NCI-H748 treated with DMSO at 0.1 percent for 48 hours (cell line): ENCODE results near the gene CFAP74.

Source experiments
- DNase-seq: peaks from one replicate; lab custom pipeline; 2025; lab: John Stamatoyannopoulos, UW

The CFAP74 gene

GRCh38 chr1:1926346-1926811 is 77.2 kb downstream of the CFAP74 start:
- DNase-seq, result no peak

- no peak for DNase-seq
These were observed 77.9 kb downstream of the CFAP74 start for GRCh38 chr1:1925437-1926345.

GRCh38 chr1:1924849-1925248 is 78.7 kb downstream of the CFAP74 start:
- DNase-seq, result no peak

- no peak for DNase-seq
These were observed 79.2 kb downstream of the CFAP74 start for GRCh38 chr1:1924386-1924785.

- no peak for DNase-seq
These were observed 80.4 kb downstream of the CFAP74 start for GRCh38 chr1:1922956-1923833.

- no peak for DNase-seq
These were observed 81.0 kb downstream of the CFAP74 start for GRCh38 chr1:1922702-1922955.

- DNase-seq, result no peak
These were observed 81.5 kb downstream of the CFAP74 start for GRCh38 chr1:1921901-1922701.

- no peak for DNase-seq
These were observed 82.1 kb downstream of the CFAP74 start for GRCh38 chr1:1921459-1921862.

- no peak for DNase-seq
These were observed 82.8 kb downstream of the CFAP74 start for GRCh38 chr1:1920608-1921458.

- DNase-seq, result no peak
These were observed 83.5 kb downstream of the CFAP74 start for GRCh38 chr1:1920057-1920607.

GRCh38 chr1:1919304-1920056 is 84.1 kb downstream of the CFAP74 start:
- DNase-seq, result peak; percentile 88

GRCh38 chr1:1918901-1919303 is 84.7 kb downstream of the CFAP74 start, which contains the start of gene TMEM52:
TSS of gene TMEM52 (minus strand) at chr1:1919279. CDS start at chr1:1919265, 14 bp downstream.
- DNase-seq, result no peak

GRCh38 chr1:1917995-1918900 is 85.3 kb downstream of the CFAP74 start:
- DNase-seq, result no peak

- no peak for DNase-seq
These were observed 86.1 kb downstream of the CFAP74 start for GRCh38 chr1:1917304-1917976.

GRCh38 chr1:1916851-1917251 is 86.7 kb downstream of the CFAP74 start:
- no peak for DNase-seq

GRCh38 chr1:1915911-1916840 is 87.4 kb downstream of the CFAP74 start:
- no peak for DNase-seq

GRCh38 chr1:1914971-1915692 is 88.5 kb downstream of the CFAP74 start, which contains the start of gene CALML6:
TSS of gene CALML6 (plus strand) at chr1:1915260. CDS start at chr1:1915281, 21 bp downstream.
- no peak for DNase-seq
